ENCODE measurements around the gene HMGXB4.
"Not testable (repeated sequence)": the region's sequence is repeated elsewhere in the genome, so short reads cannot be mapped to it uniquely, and the experiment has no call there.

Gene HMGXB4, protein sequence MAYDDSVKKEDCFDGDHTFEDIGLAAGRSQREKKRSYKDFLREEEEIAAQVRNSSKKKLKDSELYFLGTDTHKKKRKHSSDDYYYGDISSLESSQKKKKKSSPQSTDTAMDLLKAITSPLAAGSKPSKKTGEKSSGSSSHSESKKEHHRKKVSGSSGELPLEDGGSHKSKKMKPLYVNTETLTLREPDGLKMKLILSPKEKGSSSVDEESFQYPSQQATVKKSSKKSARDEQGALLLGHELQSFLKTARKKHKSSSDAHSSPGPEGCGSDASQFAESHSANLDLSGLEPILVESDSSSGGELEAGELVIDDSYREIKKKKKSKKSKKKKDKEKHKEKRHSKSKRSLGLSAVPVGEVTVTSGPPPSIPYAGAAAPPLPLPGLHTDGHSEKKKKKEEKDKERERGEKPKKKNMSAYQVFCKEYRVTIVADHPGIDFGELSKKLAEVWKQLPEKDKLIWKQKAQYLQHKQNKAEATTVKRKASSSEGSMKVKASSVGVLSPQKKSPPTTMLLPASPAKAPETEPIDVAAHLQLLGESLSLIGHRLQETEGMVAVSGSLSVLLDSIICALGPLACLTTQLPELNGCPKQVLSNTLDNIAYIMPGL

DNA sequence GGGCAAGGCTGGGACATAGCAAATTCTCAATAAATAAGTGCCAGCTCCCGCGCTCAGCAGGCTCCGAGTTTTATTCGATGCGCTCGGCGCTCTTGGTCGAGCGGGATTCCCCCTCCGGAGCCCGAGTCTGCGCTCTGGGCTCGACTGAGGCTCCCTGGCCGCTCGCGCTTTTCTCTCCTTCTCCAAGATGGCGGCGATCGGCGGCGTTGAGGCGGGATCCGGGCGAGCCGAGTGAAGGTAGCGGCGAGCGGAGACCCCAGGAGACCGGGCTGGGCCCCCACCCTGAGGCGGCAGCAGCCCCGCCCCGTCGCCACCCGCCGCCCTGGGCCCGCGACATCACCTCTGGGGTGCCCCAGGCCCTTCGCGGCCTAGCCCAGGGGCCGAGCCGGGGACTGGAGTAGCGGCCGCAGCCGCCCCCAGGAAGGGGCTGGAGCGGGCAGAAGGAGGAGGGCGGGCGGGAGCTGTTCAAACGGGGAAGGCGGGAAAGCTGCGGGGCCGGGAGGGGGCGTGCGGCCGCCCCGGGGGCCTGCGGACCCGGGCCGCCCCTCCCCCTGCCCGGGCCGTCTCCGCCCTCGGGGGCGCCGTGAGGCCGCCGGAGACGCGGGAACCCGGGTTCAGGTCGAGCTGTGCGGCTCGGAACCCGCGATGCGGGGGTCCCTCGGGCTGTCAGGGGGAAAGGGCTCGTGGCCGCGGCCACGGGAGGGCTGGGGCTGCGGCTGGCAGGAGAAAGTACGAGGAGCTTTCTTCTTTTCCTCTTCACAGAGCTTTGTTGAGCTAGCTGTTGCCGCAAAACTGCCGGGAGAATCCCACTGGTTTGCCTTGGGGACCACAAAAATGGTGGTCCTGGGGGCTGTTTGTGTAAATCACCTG, at the start of gene HMGXB4:
Gene HMGXB4 (plus strand): TSS at position 173 of the 870 bp plus-strand sequence. CDS start 4,898 bp downstream, outside the sequence.
- DNase-seq: peak; percentile 79 to 95 (median 85)

DNA sequence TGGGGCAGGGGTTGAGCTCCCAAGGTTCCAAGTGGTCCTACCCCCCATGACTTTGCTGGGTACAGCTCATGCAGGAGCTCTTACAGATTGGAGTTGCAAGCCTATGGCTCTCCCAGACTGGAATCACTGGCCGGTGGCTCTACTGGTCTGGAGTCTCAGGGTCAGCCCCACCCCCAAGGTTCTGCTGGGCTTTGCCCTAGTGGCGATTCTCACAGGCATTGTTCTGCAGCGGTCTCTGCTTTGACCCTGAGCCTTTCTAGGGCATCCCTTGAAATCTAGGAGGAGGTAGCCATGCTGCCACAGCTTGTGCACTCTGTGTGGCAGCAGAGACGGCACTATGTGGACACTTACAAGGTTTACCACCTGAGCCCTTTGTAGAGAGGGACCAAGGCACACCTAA, 49.3 kb upstream of the HMGXB4 start:
- no peak for DNase-seq

- DNase-seq: no peak
Measured at GRCh38 chr22:35209203-35209602, 48.1 kb upstream of the HMGXB4 start.

- no peak for DNase-seq
Measured at GRCh38 chr22:35212009-35212408, 45.3 kb upstream of the HMGXB4 start.

DNA sequence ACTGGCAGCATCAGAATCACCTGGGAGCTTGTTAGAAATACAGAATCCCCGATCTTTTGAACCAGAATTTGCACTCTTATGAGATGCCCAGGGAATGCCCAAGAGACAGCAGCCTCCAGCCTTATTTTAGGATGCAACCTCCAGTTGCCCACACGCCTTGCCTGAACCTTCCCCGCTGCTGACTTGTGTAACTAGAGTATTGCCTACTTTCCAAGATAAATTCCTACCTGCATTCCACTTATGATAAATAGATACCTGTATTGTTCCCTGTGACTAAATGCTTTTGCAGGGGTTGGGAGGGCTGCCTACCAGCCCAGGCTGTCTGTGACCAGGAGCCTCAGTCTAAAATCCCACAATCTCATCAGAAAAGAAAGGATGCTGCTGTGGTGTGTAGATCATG, 44.3 kb upstream of the HMGXB4 start:
- DNase-seq: no peak

- no peak for DNase-seq
Measured at GRCh38 chr22:35214968-35215367, 42.3 kb upstream of the HMGXB4 start.

GRCh38 chr22:35215993-35216392, 41.3 kb upstream of the HMGXB4 start:
- no peak for DNase-seq

GRCh38 chr22:35217527-35217926, 39.8 kb upstream of the HMGXB4 start:
- DNase-seq: no peak

DNA sequence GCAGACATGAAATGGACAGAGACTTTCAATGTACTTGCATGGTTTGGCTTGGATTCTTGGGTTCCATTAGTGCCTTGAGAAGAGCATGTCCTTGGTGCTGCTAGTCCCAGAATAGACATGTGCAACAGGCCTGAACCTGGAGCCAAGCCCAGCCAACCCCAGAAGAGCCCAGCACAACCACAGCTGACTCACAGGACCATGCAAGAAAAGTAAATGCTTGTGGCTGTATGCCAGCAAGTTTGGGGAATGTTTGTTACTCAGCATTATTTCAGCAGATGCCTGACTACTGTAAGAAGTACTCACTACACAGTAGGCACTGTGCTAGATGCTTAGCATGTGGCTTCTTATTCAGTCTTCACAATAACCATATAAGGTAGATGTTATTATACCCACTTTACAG, 39.2 kb upstream of the HMGXB4 start:
- no peak for DNase-seq

DNA sequence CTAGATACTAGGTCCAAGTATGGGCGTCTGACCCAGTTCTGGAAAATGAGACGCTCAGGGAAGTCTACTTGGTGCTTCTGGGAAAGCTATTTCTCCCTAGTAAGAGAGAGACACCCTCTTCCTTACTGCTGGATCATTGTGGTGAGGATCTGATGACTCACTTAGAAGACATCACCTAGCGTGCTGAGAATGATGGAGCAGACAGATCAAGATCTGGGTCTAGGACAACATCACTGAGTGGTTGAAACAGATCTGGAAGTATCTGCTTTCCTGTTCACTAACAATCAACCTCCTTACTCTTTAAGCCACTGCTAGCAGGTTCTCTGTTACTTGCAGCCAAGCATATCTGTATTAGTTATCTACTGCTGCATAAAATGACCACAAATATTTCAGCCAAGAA, 38.3 kb upstream of the HMGXB4 start:
- no peak for DNase-seq

DNA sequence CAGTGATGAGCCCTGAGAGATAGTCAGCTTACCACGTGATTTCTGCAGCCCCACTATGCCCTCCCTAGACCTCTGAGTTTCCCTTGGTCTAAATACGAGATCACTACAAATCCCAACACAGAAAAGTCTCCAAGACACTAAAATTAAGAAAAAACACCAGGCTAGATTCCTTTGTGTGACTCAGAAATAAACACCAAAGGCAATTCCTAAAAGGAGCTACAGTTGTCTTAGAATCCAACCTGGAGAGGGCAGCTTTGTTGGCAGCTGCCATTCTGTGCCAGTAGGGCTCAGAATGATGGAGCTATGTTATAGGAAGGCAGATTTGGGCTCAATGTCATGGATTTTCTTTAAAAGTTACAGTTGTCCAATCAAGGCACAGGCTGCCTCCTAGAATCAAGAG, 37.1 kb upstream of the HMGXB4 start:
- DNase-seq: no peak

- no peak for DNase-seq
Measured at GRCh38 chr22:35225010-35225409, 32.3 kb upstream of the HMGXB4 start.

DNA sequence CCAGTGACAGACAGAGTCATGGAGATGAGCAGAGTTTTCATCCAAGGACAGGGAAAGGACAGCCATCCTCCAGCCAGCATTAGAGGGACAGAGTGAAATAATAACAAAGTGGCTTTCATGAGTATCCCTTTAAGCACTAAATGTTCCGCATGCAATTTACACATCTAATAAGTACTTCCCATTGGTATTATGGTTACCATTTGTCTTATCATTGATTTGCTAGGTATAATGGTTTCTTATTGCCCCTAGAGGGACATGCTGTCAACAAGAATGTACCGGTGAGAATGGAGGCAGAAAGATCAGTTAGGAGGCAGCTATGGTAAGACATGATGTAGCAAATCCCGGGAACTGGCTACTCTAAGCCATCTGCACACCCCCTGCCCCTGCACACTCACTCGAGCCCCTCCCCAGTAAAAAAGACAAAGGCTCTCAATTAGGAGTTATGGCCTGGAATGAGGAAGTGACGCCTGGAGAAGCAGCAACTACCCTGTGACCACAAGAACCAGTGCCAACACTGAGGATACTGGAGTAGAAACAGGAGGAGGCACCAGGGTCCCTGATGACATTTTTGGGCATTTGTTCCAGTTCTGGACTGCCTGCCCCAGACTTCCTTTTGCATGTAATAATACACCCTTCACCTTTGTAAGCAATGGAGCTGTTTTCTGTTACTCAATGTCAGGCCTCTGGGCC, 30.2 kb upstream of the HMGXB4 start:
- no peak for DNase-seq

DNA sequence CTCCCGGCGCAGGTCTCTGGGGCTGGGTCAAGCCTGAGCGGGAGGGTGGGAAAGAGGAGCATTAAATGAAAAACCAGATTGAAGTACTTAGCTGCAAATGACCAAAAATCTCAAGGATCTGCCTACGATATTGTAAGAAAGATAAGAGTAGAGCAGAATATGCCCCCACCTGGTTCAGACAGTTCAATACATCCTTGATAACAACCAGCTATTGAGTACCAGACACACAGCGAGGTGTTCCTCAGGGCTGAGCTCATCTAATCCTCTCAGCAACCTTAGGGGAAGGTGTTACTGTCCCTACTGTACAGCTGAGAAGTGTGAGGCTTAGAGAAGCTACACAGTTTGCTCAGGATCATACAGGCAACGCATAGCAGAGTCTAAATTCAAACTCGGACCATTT, 27.4 kb upstream of the HMGXB4 start:
- DNase-seq: no peak

GRCh38 chr22:35230417-35230816, 26.9 kb upstream of the HMGXB4 start:
- no peak for DNase-seq

GRCh38 chr22:35230839-35231584, 26.3 kb upstream of the HMGXB4 start:
- no peak for DNase-seq

DNA sequence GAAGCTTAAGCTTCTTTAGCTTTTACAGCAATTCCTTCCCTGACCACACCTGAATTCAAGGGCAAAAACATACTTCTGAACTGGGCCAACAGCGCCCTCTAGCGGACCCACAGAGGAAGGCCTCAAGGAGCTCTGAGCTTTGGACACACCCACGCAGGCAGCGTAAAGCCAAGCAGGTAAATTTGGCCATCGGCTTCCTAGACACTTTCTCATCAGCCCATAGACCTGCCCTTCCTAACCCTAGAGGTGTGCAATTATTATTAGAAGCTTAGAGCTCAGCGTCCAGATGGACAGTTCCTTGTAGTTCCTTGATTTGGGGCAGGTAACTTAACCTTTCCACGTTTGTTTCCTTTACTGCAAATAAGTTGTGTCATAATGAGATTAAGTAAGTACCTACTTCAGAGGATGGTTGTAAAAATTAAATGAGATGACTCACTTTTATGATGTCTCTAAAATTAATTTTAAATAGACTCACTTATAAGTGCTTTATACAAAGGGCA, 25.7 kb upstream of the HMGXB4 start:
- peak; percentile 36 to 73 (median 58) for DNase-seq

- not testable (repeated sequence) for DNase-seq
Measured at GRCh38 chr22:35238749-35239148, 18.5 kb upstream of the HMGXB4 start.

DNA sequence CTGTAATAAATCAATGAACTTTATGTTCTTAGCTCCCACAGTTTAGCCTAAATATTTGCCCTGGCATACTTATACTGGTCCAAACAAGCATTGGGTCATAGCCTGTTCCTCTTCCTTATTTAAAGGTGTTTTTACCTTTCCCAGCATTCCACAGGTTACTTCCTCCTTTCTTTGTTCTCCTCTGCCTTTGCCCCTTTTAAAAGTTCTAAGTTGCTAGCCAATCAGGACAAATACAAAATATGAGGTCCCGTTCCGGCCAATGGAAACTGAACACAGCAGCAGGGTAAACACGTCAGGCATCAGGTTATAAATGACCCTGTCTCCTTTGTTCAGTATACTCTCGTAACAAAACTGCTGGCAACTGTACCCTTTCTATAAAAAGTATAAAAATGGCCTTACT, 12.8 kb upstream of the HMGXB4 start:
- DNase-seq: not testable (repeated sequence)

DNA sequence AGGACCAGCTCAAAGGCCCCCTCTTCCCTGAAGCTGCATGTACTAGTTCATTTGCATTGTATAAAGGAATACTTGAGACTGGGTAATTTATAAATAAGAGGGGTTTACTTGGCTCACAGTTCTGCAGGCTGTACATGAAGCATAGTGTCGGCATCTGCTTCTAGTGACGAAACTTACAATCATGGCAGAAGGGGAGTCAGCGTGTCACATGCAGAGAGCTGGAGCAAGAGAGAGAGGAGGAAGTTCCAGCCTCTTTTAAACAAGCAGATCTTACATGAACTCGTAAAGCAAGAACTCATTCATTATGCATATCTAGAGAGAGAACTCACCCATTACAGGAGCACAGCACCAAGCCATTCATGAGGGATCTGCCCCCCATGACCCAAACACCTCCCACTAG, 7.1 kb upstream of the HMGXB4 start:
- DNase-seq: no peak

DNA sequence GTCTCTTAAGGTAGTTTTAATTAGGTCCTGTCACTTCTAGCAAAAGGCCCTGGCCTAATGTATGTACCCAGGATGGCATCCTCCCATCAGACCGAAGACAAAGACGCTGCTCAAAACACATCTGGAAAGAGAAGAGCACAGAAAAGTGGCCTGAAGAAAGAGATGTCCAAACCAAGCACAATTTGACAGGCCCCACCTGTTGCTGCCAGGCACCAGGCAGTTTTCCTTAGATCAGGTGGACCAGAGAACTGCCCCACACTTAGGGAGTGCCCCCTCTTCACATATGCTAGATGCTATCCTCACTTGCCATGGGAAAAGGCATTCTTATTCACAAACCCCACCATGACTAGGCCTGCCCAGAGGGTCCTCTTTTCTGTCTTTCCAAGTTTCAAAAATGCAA, 3.3 kb upstream of the HMGXB4 start:
- no peak for DNase-seq

DNA sequence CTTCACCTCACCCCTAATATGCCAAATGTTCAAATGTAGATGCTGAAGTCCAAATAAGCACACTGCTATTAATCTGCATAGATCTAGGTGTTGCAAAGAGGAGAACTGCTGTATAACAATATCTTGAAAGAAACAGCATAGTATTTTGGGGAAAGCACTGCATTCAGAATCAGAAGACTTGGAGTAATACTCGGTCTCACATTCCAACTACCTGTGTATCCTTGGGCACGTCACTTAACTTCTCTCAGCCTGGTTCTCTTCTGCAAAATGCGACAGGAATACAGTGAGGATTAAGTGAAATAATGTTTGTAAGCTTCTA, 332 bp upstream of the HMGXB4 start:
- DNase-seq: no peak
